Measurements from ENCODE around the gene BRINP2.

BRINP2 gene, protein sequence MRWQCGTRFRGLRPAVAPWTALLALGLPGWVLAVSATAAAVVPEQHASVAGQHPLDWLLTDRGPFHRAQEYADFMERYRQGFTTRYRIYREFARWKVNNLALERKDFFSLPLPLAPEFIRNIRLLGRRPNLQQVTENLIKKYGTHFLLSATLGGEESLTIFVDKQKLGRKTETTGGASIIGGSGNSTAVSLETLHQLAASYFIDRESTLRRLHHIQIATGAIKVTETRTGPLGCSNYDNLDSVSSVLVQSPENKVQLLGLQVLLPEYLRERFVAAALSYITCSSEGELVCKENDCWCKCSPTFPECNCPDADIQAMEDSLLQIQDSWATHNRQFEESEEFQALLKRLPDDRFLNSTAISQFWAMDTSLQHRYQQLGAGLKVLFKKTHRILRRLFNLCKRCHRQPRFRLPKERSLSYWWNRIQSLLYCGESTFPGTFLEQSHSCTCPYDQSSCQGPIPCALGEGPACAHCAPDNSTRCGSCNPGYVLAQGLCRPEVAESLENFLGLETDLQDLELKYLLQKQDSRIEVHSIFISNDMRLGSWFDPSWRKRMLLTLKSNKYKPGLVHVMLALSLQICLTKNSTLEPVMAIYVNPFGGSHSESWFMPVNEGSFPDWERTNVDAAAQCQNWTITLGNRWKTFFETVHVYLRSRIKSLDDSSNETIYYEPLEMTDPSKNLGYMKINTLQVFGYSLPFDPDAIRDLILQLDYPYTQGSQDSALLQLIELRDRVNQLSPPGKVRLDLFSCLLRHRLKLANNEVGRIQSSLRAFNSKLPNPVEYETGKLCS

DNA sequence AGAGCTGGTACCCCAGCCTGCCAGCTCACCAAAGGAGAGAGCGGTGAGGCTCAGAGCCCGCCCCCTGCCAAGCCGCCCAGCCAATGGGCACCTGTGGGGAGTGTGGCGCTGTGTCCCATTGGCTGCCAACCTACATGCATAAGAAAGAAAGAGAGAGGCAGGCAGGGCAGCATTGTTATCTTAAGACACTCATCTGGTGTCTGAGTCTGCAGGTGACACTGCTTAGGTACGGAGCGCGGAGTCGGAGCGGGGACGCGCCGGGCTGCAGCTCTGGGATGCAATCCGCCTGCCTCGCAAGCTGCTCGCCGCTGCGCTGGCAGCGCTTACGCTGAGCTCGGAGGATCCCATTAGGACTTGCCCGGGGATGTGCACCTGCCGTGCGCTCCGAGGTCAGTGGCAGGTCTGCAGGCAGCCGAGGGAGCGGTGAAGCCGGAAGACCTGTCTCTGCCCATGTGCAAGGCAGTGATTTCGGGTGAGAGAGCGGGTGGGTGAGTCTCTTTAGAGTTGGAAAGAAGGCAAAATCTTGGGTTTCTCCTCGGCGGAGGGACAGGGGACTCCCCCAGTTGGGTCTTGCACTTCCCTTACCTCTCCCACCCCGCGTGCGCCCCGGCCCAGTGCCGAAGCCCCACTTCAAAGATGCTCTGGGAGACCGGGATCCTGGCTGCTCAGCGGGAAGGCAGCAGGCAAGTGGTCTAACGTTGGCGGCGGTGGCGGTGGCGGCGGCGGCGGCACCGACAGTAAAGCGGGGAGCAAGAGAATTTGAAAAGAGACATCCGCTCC, at the start of gene BRINP2:
TSS of gene BRINP2 (plus strand) at position 203 of the 780 bp plus-strand sequence. CDS start 58,919 bp downstream, outside the sequence.
- no peak for ATAC-seq (ENCODE audit: low read depth)
- Mint-ChIP-seq H3K4me1 (no peaks in the 10 kb centered on the region), H3K27me3 (peaks cover 2% of the 10 kb centered on the region), H3K36me3 (no peaks in the 10 kb centered on the region), H3K4me3 (no peak within 1 kb of the TSS), H3K27ac (no peak within 1 kb of the TSS), H3K9me3 (no peaks in the 10 kb centered on the region)
- no peak for DNase-seq (ENCODE audit: low spot score in 2 of 2)

DNA sequence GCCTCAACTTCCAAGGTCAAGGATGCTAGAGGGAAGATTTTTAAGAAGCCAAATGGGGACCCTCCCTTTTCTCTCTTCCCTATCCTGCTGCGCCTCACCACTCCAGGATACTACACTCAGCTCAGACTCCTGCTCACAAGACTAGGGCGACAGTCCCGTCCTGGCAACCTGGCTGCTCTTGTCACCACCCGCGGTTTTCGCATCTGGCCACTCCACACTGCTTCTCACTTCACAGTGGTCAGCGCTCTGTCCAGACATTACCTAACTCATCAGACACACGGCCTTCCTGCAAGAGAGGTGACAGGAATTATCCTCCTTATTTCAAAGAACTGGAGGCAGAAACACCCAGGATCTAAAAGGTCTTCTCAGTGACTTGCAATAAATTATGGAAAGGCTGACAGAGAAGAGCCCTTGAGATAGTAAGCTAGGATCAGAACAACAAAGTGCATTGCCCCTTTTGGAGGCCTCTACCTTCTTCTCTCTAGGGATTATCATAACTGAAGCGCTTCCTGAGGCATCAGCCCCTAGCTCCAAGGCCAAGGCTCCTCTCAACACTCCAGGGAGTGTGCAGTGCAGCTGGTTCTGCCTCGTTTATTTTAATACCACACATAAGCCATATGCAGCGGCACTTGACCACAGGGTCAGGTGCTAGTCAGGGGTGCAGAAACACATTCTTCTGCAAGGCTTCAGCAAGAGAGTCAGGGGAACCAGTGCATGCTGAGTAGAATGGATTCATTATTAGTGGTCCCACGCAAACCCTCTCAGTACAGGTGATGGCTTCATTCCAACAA, 48.1 kb upstream of the BRINP2 start:
- H3K9me3 Mint-ChIP-seq, result no peaks in the 10 kb centered on the region
- H3K36me3 Mint-ChIP-seq, result no peaks in the 10 kb centered on the region
- H3K4me3 Mint-ChIP-seq, result no peak overlapping the region
- peaks cover 5% of the 10 kb centered on the region for H3K27me3 Mint-ChIP-seq
- H3K27ac Mint-ChIP-seq, result no peak overlapping the region
- DNase-seq (ENCODE audit: low spot score in 2 of 2) (no peak), ATAC-seq (ENCODE audit: low read depth) (no peak)
- H3K4me1 Mint-ChIP-seq, result no peaks in the 10 kb centered on the region

DNA sequence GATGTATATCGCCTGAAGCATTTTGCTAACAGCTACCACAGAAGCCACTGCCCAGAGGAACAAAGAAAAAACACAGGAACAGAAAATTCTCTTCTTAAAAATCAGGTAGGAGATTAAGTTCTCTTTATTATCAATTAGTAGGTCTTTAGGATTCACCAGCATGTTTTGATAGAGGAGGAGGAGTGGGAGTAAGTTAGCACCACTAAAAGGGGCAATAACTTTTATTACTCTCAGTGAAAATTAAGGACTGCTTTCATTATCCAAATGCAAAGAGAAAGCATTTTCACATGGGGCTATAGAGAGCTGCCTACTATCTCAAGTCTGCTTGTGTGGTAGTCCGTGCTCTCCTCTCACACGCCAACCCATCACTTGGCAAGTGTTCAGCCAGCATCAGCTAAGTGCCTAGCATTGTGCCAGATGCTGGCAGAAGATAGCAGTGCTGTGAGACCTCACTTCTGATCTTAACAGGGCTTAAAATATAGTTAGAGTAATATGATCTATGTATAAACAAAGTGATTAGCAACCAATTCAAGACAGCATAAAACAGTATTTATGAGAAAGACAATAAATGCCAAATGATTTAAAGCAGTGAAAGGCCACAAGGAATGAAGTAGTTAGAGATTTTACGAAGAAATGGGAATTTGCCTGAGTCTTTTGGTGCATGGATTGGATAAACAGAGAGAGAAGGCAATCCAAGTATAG, 46.0 kb upstream of the BRINP2 start:
- Mint-ChIP-seq H3K36me3 (no peaks in the 10 kb centered on the region), H3K9me3 (no peaks in the 10 kb centered on the region), H3K27me3 (peaks cover 4% of the 10 kb centered on the region), H3K4me1 (no peaks in the 10 kb centered on the region), H3K27ac (no peak overlapping the region), H3K4me3 (no peak overlapping the region)
- ATAC-seq (ENCODE audit: low read depth), result no peak
- no peak for DNase-seq (ENCODE audit: low spot score in 2 of 2)

DNA sequence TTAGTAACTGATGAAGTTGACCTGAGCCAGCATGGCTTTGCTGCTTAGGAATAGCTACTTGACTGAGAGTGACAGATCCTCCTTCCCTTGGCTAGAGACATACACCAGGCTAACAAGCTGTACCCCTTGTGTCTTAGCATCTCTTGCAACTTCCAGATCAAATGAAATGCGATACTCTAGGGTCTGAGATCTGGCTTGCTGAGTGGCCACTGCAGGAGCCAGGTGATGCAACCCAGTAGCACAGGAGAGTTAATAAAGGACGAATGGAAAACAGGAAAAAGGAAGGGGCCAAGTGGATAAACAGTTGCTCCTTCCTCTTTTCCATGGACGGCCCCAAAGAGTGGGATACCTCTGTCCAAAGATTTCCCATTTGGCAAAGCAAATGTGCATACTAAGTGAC, 44.5 kb upstream of the BRINP2 start:
- no peak overlapping the region for H3K27ac Mint-ChIP-seq
- ATAC-seq (ENCODE audit: low read depth) (no peak), DNase-seq (ENCODE audit: low spot score in 2 of 2) (no peak)
- no peaks in the 10 kb centered on the region for H3K4me1 Mint-ChIP-seq
- H3K9me3 Mint-ChIP-seq, result no peaks in the 10 kb centered on the region
- peaks cover 4% of the 10 kb centered on the region for H3K27me3 Mint-ChIP-seq
- H3K36me3 Mint-ChIP-seq, result no peaks in the 10 kb centered on the region
- no peak overlapping the region for H3K4me3 Mint-ChIP-seq

DNA sequence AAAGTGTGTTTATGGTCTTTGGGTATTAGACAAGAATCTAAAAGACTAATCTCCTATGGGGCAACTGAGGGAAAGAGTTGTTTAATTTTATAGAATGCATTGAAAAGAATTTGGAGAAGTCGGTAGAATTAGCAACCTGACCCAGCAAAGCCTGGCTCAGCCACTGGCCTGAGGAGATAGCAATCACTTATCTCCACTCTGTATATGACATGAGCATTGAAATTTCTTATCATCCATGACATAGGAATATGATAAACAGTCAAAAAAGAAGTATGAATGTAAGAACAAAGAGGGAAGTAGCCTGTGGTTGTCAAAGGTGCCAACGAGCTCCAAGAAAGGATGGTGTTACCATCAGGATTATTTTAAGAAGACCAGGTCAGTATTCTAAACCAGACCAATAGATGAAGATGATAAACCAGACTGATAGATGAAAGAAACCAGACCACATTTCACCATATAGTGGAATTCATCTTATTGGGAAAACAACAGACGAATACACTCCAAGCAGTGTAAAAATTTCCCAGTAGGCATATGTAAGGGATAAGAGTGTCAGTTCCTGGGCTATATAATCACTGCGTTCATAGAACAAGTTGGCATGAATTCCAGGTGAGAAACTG, 42.0 kb upstream of the BRINP2 start:
- Mint-ChIP-seq H3K4me3 (no peak overlapping the region), H3K9me3 (no peaks in the 10 kb centered on the region), H3K27ac (no peak overlapping the region), H3K36me3 (no peaks in the 10 kb centered on the region), H3K4me1 (no peaks in the 10 kb centered on the region), H3K27me3 (peaks cover 2% of the 10 kb centered on the region)
- no peak for ATAC-seq (ENCODE audit: low read depth)
- DNase-seq (ENCODE audit: low spot score in 2 of 2), result no peak

DNA sequence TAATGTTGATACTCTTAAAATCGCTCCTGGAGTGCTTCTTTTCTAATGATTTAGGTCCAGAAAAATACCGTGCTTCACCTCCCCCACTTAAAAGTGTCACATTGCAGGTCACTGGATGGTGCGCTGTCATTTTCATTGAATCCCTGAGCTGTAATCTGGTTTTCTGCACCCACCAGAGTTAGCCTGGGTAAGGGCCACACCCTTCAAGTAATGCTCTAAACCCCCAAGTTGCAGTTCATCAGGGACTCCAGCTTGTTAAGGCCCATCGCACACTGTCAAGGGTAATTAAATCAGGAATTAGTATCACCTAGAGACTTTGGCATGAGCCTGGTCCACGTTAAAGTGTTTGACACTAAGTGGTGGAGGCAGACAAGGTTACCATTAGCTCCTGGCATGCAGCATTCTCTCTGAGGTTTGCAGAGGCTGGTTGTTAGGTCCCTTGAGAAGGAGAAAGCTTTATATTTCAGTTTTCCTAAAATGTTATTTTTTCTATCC, 40.3 kb upstream of the BRINP2 start:
- Mint-ChIP-seq H3K27ac (no peak overlapping the region), H3K27me3 (peaks cover 2% of the 10 kb centered on the region), H3K4me1 (no peaks in the 10 kb centered on the region), H3K36me3 (no peaks in the 10 kb centered on the region), H3K4me3 (no peak overlapping the region), H3K9me3 (no peaks in the 10 kb centered on the region)
- DNase-seq (ENCODE audit: low spot score in 2 of 2) (no peak), ATAC-seq (ENCODE audit: low read depth) (no peak)

DNA sequence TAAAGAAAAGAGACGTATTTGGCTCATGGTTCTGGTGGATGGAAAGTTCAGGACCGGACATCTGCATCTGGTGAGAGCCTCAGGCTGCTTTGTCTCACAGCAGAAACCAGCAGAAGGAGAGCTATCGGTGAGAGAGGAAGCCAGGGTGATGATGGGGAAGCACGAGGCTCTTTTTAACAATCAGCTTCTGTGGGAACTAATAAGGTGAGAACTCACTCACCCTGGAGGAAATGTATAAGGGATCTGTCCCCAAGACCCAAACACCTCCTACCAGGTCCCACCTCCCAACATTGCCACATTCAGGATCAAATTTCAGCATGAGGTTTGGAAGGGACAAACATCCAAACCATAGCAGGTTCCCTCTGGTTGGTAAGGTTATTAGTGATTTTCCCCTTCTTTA, 39.0 kb upstream of the BRINP2 start:
- H3K9me3 Mint-ChIP-seq, result no peaks in the 10 kb centered on the region
- ATAC-seq (ENCODE audit: low read depth), result no peak

DNA sequence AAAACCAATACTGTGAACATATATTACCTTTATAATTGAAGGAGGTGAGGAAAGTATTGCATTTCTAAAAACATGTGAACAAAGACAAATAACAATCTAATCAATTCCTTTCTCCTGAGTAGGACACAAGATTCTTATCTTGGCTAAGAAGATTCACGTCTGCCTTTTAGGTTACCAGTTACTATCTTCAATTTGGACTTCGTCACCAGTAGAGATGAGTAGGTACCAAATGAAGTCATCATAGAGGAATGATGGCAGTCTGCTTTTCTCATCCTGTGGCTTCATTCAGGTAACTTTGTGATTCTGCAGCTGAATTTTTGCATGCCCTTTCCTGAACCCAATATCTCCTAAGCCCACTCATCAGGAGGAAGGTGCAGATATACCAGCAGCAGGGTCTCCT, 38.6 kb upstream of the BRINP2 start:
- no peak for ATAC-seq (ENCODE audit: low read depth)
- no peak overlapping the region for H3K4me3 Mint-ChIP-seq
- no peaks in the 10 kb centered on the region for H3K9me3 Mint-ChIP-seq
- H3K27ac Mint-ChIP-seq, result no peak overlapping the region
- DNase-seq (ENCODE audit: low spot score in 2 of 2), result no peak
- H3K4me1 Mint-ChIP-seq, result no peaks in the 10 kb centered on the region
- no peaks in the 10 kb centered on the region for H3K36me3 Mint-ChIP-seq
- peaks cover 2% of the 10 kb centered on the region for H3K27me3 Mint-ChIP-seq

More for the DNA sequence above, 39.0 kb upstream of the BRINP2 start:
- Mint-ChIP-seq H3K36me3 (no peaks in the 10 kb centered on the region), H3K27ac (no peak overlapping the region), H3K4me1 (no peaks in the 10 kb centered on the region), H3K27me3 (peaks cover 2% of the 10 kb centered on the region), H3K4me3 (no peak overlapping the region)
- DNase-seq (ENCODE audit: low spot score in 2 of 2), result no peak

DNA sequence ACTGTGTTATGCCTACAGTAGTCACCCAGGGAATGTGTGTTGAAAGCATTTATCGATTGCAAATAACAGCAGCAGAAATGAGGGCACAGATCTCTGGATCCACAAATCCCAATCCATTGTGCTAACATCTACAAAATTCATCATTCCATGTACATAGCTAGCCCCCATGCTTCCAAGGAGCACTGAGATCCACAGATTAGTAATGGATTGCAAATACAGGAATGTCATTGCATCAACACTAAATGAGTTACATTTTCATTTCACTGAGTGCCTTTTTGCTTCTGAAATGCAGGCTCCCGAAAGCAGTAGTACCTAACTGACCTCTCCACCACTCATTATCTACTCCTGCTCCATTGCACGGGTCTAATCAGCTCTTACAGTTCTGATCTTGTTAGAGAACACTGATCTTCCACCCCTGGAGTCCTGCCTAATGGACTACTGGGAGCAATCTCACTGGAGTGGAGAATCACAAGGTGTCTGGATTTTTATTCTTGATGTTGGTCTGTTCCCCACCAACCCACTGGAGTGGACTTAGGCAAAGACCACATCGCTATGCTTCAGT, 36.7 kb upstream of the BRINP2 start:
- H3K27ac Mint-ChIP-seq, result no peak overlapping the region
- no peaks in the 10 kb centered on the region for H3K4me1 Mint-ChIP-seq
- H3K36me3 Mint-ChIP-seq, result no peaks in the 10 kb centered on the region
- no peak overlapping the region for H3K4me3 Mint-ChIP-seq
- H3K27me3 Mint-ChIP-seq, result no peaks in the 10 kb centered on the region
- no peaks in the 10 kb centered on the region for H3K9me3 Mint-ChIP-seq
- DNase-seq (ENCODE audit: low spot score in 2 of 2) (no peak), ATAC-seq (ENCODE audit: low read depth) (no peak)

DNA sequence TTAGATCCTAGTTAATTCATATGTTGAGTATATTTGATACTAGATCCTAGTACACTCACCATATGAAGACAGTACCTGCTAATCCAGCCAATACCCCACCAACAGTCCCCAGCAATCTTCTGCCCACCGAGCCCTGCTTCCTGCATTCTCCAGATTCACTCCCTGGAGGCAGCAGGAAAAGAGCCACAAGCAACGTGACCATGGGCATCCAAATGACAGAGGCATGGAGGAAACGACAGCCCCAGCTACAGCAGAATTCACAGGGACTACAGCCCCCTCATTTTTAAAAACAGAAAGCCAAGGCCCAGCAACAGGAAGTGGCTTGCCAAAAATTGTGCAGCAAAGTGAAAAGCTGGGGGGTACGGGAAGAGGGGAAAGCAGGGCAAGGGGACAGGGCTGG, 35.5 kb upstream of the BRINP2 start:
- Mint-ChIP-seq H3K4me3 (no peak overlapping the region), H3K36me3 (no peaks in the 10 kb centered on the region), H3K27me3 (no peaks in the 10 kb centered on the region), H3K4me1 (no peaks in the 10 kb centered on the region), H3K27ac (no peak overlapping the region), H3K9me3 (no peaks in the 10 kb centered on the region)
- DNase-seq (ENCODE audit: low spot score in 2 of 2) (no peak), ATAC-seq (ENCODE audit: low read depth) (no peak)

DNA sequence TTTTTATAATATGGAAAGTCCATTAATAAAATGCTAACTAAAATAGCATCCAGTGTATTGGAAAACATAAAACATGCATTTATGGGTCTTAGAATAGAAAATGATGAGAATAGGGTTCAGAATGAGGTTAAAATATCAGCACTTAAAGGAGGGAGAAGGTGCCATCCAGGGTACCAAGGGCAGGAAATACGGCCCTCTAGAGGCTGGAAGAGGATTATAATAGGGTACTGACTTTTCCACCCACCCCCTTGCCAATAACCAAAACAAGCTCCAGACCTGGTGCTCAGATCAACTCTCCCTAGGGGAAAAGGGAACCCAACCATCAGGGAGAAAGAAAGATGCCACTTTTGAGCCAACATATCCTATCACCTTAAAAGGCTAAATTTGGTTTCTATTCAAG, 32.9 kb upstream of the BRINP2 start:
- H3K27ac Mint-ChIP-seq, result no peak overlapping the region

DNA sequence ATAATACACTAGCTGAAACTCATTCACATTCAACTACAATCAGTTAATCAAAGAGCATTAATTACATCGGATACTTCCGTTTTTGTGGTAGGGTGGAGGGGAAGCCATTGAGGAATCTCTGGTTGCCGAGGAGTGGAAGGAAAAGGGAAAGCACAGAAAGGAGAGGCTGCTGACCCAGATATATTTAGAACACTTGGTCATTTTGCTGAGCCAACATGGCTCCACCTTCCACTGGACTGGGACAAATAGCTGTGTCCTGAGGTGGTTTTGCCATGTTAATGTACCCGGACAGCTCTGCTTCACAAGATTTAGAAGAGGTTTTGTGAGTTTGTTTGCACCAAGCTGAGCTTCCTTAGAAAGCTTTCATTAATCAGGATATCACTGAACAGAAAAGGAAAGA, 32.4 kb upstream of the BRINP2 start:
- no peaks in the 10 kb centered on the region for H3K4me1 Mint-ChIP-seq
- no peak overlapping the region for H3K4me3 Mint-ChIP-seq
- H3K9me3 Mint-ChIP-seq, result no peaks in the 10 kb centered on the region
- ATAC-seq (ENCODE audit: low read depth) (no peak), DNase-seq (ENCODE audit: low spot score in 2 of 2) (no peak)
- H3K27me3 Mint-ChIP-seq, result peaks cover 2% of the 10 kb centered on the region
- no peak overlapping the region for H3K27ac Mint-ChIP-seq
- no peaks in the 10 kb centered on the region for H3K36me3 Mint-ChIP-seq

More for the DNA sequence above, 32.9 kb upstream of the BRINP2 start:
- no peaks in the 10 kb centered on the region for H3K9me3 Mint-ChIP-seq
- no peaks in the 10 kb centered on the region for H3K4me1 Mint-ChIP-seq
- no peak for DNase-seq (ENCODE audit: low spot score in 2 of 2)
- H3K27me3 Mint-ChIP-seq, result no peaks in the 10 kb centered on the region
- H3K36me3 Mint-ChIP-seq, result no peaks in the 10 kb centered on the region
- no peak for ATAC-seq (ENCODE audit: low read depth)
- H3K4me3 Mint-ChIP-seq, result no peak overlapping the region
